Activated naive CD4-positive, alpha-beta T cell treated with anti-CD3 and anti-CD28 coated beads for 36 hours (primary cell): ENCODE measurements around the gene EN1. TPM values are rescaled to one million over a fixed set of nuclear protein-coding genes. Genes with fewer than 3 reads are reported as not detected.

Experiments used
- CTCF ChIA-PET: fragments of 350-600 bp; sonication (Branson Sonifier 250); formaldehyde crosslinking; loops from one replicate; lab custom pipeline; 2021; ENCODE audit warnings: antibody characterized with exemption; lab: Charles Lee
- DNase-seq: peaks from one replicate; pipeline ENCODE4 v3.0.0-alpha.2; 2020
- H3K27ac Mint-ChIP-seq: one replicate; pipeline ENCODE4 v1.8.0; 2021; ENCODE audit warnings: mild to moderate bottlenecking, mixed read lengths
- H3K27me3 Mint-ChIP-seq: one replicate; pipeline ENCODE4 v1.8.0; 2021; ENCODE audit warnings: low read depth, mixed read lengths
- H3K36me3 Mint-ChIP-seq: one replicate; pipeline ENCODE4 v1.8.0; 2021; ENCODE audit warnings: low read depth, mixed read lengths
- H3K4me1 Mint-ChIP-seq: one replicate; pipeline ENCODE4 v1.8.0; 2021; ENCODE audit warnings: low read depth, mixed read lengths
- H3K4me3 Mint-ChIP-seq: one replicate; pipeline ENCODE4 v1.8.0; 2021; ENCODE audit warnings: mild to moderate bottlenecking, moderate library complexity, mixed read lengths
- H3K9me3 Mint-ChIP-seq: one replicate; pipeline ENCODE4 v1.8.0; 2021; ENCODE audit warnings: mixed read lengths
- intact Hi-C: fragments of 100-400 bp; cut with micrococcal nuclease; formaldehyde crosslinking; loops from one replicate; pipeline ENCODE4 v1.15.1; 2023
- total RNA-seq, 2 experiments: library from RNA; stranded (reverse); gene quantifications; one replicate each; pipeline ENCODE4 v1.2.3, GENCODE V29; 2021

EN1 gene
- total RNA-seq, 2 experiments from 2014 or later, result not detected

DNA sequence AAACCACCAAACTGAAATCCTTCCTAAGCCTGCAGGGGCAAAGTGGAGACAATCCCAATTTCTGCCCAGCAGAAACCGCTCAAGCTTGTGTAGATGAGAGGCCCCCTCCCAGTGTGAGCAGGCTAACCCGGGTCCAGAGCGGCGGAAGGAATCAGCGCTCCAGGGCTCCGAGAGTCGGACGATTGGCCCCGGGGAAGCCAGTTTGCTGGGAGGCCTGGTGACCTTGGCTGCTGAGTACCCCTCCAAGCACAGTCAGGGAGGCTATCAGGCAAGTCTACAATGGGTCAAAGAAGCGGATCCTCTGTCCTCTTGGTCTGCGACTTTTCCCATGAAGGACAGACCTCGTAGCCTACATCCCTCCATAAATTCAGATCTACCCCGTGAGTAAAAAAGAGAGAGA is 16.8 kb upstream of the EN1 start:
- H3K27ac Mint-ChIP-seq, result no peak overlapping the region
- H3K4me3 Mint-ChIP-seq, result no peak overlapping the region
- intact Hi-C loops, result loop anchor here (2.0 kb wide), 2 partner anchors 641 to 817 kb away; no protein-coding TSS in a partner anchor
- CTCF ChIA-PET, result interaction anchor here (0.9 kb wide), 1 partner anchor 643 kb away, joined by 4 read pairs; no protein-coding TSS in a partner anchor
- no peaks in the 10 kb centered on the region for H3K9me3 Mint-ChIP-seq
- no peaks in the 10 kb centered on the region for H3K4me1 Mint-ChIP-seq
- H3K27me3 Mint-ChIP-seq, result peaks cover 45% of the 10 kb centered on the region
- H3K36me3 Mint-ChIP-seq, result no peaks in the 10 kb centered on the region
- no peak for DNase-seq

DNA sequence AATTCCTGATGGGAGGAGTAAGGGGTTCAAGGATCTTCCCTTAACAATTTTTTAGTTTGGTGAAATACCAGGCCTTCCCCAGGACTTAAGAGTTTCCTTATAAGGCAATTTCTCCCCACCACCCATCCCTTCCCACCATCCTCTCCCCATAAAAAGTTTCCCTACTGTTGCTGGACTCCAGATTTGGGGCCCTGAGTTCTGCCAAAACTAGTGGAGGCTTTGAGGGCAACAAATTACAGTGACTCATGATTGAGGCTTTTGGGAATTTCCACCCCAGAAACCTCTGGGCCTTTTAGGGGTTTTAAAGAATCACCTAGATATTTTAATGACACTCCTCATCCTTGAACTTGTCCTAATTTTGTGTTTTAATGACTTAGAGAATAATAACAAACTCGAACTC is 14.3 kb upstream of the EN1 start:
- CTCF ChIA-PET, result no interaction called here
- H3K27ac Mint-ChIP-seq, result no peak overlapping the region
- no peak overlapping the region for H3K4me3 Mint-ChIP-seq
- intact Hi-C loops, result no loop called here
- no peaks in the 10 kb centered on the region for H3K9me3 Mint-ChIP-seq
- peaks cover 53% of the 10 kb centered on the region for H3K27me3 Mint-ChIP-seq
- peaks cover 2% of the 10 kb centered on the region for H3K4me1 Mint-ChIP-seq
- no peak for DNase-seq
- no peaks in the 10 kb centered on the region for H3K36me3 Mint-ChIP-seq

GRCh38 chr2:118861242-118861641 is 13.8 kb upstream of the EN1 start:
- H3K36me3 Mint-ChIP-seq, result no peaks in the 10 kb centered on the region
- H3K4me1 Mint-ChIP-seq, result peaks cover 7% of the 10 kb centered on the region
- CTCF ChIA-PET, result interaction anchor here (0.6 to 1.5 kb wide), 2 partner anchors 10 to 640 kb away, joined by 3 to 5 read pairs; no protein-coding TSS in a partner anchor
- intact Hi-C loops, result no loop called here
- H3K4me3 Mint-ChIP-seq, result no peak overlapping the region
- no peaks in the 10 kb centered on the region for H3K9me3 Mint-ChIP-seq
- DNase-seq, result no peak
- peaks cover 58% of the 10 kb centered on the region for H3K27me3 Mint-ChIP-seq
- H3K27ac Mint-ChIP-seq, result no peak overlapping the region

- no peak overlapping the region for H3K27ac Mint-ChIP-seq
- no peak for DNase-seq
- intact Hi-C loops, result no loop called here
- H3K4me3 Mint-ChIP-seq, result no peak overlapping the region
- CTCF ChIA-PET, result interaction anchor here (0.6 to 1.5 kb wide), 2 partner anchors 10 to 639 kb away, joined by 3 to 5 read pairs; no protein-coding TSS in a partner anchor
- peaks cover 9% of the 10 kb centered on the region for H3K4me1 Mint-ChIP-seq
- no peaks in the 10 kb centered on the region for H3K36me3 Mint-ChIP-seq
- H3K9me3 Mint-ChIP-seq, result no peaks in the 10 kb centered on the region
- H3K27me3 Mint-ChIP-seq, result peaks cover 62% of the 10 kb centered on the region
These were observed 13.1 kb upstream of the EN1 start for GRCh38 chr2:118860506-118860905.

- H3K9me3 Mint-ChIP-seq, result no peaks in the 10 kb centered on the region
These were observed 11.8 kb upstream of the EN1 start for GRCh38 chr2:118859157-118859770.

GRCh38 chr2:118858485-118859156 is 11.2 kb upstream of the EN1 start:
- H3K27ac Mint-ChIP-seq, result no peak overlapping the region
- DNase-seq, result no peak
- peaks cover 19% of the 10 kb centered on the region for H3K4me1 Mint-ChIP-seq
- H3K27me3 Mint-ChIP-seq, result peaks cover 63% of the 10 kb centered on the region
- H3K36me3 Mint-ChIP-seq, result no peaks in the 10 kb centered on the region
- H3K9me3 Mint-ChIP-seq, result no peaks in the 10 kb centered on the region
- CTCF ChIA-PET, result interaction anchor here (0.6 to 4.4 kb wide), 5 partner anchors 11 to 682 kb away, joined by 3 to 24 read pairs (median 3); partner anchors contain the start of gene EN1
- no peak overlapping the region for H3K4me3 Mint-ChIP-seq
- intact Hi-C loops, result loop anchor here (5.0 kb wide), 2 partner anchors 81 to 546 kb away; no protein-coding TSS in a partner anchor

More at GRCh38 chr2:118859157-118859770, 11.8 kb upstream of the EN1 start:
- Mint-ChIP-seq H3K4me1 (peaks cover 15% of the 10 kb centered on the region), H3K4me3 (no peak overlapping the region), H3K27me3 (peaks cover 61% of the 10 kb centered on the region), H3K36me3 (no peaks in the 10 kb centered on the region), H3K27ac (no peak overlapping the region)
- CTCF ChIA-PET, result interaction anchor here (0.6 to 0.9 kb wide), 3 partner anchors 12 to 681 kb away, joined by 3 to 4 read pairs (median 3); partner anchors contain the start of gene EN1
- no peak for DNase-seq
- intact Hi-C loops, result loop anchor here (5.0 kb wide), 2 partner anchors 82 to 547 kb away; no protein-coding TSS in a partner anchor

DNA sequence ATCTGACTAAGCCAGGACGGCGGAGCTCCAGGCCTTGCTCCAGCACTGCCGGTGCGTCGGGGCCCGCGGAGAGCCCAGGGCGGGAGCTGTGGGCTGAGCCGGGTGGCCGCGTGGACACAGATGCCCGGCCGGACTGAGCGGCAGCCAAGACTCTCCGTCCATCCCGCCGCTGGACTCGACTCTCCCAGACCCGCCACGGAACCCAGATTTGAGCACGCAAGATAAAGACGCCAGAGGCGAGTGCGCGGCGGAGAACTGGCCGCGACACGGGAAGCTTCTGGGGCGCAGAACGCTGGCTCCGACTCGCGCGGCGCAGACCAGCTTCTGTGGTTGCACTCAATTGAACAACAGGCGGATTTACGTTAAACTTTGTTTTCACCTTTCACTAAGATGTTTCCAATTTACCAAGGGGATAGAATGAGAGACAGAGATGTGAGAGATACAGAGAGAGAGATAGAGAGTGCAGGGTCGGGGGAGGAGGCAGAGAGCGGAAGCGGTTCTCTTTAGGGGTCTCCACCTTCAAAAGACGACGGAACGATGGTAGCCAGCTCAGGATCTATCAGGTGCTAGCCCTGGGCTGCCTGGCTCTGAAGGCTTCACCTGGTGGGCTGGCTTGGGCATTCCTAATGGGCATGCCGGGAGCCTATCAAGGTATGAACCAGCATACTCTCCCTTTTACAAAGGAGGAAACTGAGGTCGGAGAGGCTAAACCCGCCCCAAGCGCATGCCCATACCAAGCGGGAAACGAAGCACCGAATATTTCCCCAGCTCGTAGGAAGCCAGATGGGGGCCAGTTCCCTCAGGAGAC is 10.4 kb upstream of the EN1 start:
- Mint-ChIP-seq H3K9me3 (no peaks in the 10 kb centered on the region), H3K36me3 (no peaks in the 10 kb centered on the region), H3K27me3 (peaks cover 67% of the 10 kb centered on the region), H3K4me1 (peaks cover 26% of the 10 kb centered on the region), H3K4me3 (no peak overlapping the region), H3K27ac (no peak overlapping the region)
- DNase-seq, result no peak
- CTCF ChIA-PET, result interaction anchor here (0.7 to 4.4 kb wide), 4 partner anchors 10 to 635 kb away, joined by 3 to 24 read pairs (median 4); partner anchors contain the start of gene EN1
- intact Hi-C loops, result loop anchor here (5.0 kb wide), 2 partner anchors 81 to 546 kb away; no protein-coding TSS in a partner anchor

DNA sequence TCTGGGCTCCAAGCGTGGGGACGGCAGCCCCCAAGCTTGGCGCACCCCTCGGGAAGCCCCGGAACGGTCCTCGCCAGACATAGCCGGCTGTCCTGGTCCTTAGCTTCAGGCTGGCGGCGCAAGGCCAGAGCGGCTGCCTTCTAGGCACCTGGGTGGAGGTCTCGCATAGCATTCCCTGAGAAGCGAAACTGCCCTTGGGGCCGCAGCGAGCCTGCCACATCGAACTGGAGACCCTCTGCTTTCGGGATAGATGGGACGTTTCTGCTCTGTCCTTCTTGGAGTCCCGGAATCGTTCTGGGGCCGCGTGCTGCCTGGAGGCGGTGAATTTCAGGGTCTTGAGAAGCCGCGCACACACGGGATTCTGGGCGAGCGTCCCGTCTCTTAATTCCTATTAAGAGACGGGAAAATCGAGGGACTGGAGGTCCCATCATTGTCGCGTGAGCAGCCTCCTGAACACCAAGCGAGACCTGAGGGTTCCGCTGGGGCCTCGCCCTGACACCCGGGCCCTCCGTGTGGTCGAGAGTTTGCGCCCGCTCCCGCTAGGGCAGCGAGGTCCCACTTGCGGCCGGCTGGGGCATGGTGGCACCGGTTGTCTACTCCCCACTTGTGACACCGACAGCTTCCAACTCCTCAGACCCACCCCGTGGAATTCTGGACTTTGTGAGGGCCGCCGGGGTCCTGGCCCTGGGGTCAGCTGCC is 9.7 kb upstream of the EN1 start:
- Mint-ChIP-seq H3K4me3 (no peak overlapping the region), H3K27ac (no peak overlapping the region), H3K9me3 (no peaks in the 10 kb centered on the region), H3K4me1 (peaks cover 29% of the 10 kb centered on the region), H3K27me3 (peaks cover 71% of the 10 kb centered on the region), H3K36me3 (no peaks in the 10 kb centered on the region)
- intact Hi-C loops, result loop anchor here (5.0 kb wide), 2 partner anchors 80 to 545 kb away; no protein-coding TSS in a partner anchor
- CTCF ChIA-PET, result interaction anchor here (0.6 to 4.4 kb wide), 4 partner anchors 9 to 635 kb away, joined by 3 to 24 read pairs (median 4); partner anchors contain the start of gene EN1
- DNase-seq, result no peak

GRCh38 chr2:118856330-118856977 is 9.0 kb upstream of the EN1 start:
- Mint-ChIP-seq H3K36me3 (no peaks in the 10 kb centered on the region), H3K9me3 (no peaks in the 10 kb centered on the region), H3K27ac (no peak overlapping the region), H3K4me1 (peaks cover 33% of the 10 kb centered on the region), H3K4me3 (no peak overlapping the region), H3K27me3 (peaks cover 71% of the 10 kb centered on the region)
- CTCF ChIA-PET, result interaction anchor here (0.6 to 4.4 kb wide), 9 partner anchors 9 to 634 kb away, joined by 3 to 24 read pairs (median 4); partner anchors contain the start of gene EN1
- DNase-seq, result no peak
- intact Hi-C loops, result loop anchor here (5.0 kb wide), 2 partner anchors 79 to 544 kb away; no protein-coding TSS in a partner anchor

GRCh38 chr2:118855451-118856279 is 8.2 kb upstream of the EN1 start:
- Mint-ChIP-seq H3K4me1 (peaks cover 33% of the 10 kb centered on the region), H3K4me3 (peak overlapping the region; percentile 55), H3K27ac (no peak overlapping the region), H3K36me3 (no peaks in the 10 kb centered on the region), H3K9me3 (no peaks in the 10 kb centered on the region), H3K27me3 (peaks cover 71% of the 10 kb centered on the region)
- CTCF ChIA-PET, result interaction anchor here (0.5 to 4.4 kb wide), 32 partner anchors 9 to 1397 kb away, joined by 3 to 24 read pairs (median 4); no protein-coding TSS in a partner anchor
- intact Hi-C loops, result loop anchor here (1.0 to 5.0 kb wide), 12 partner anchors 8 to 823 kb away; partner anchors contain the start of gene EN1
- peak; percentile 86 for DNase-seq
